ENCODE results near the gene AGRN. TPM values are rescaled to one million over a fixed set of nuclear protein-coding genes. Genes with fewer than 3 reads are reported as not detected.
A peak's percentile ranks its signal among the peaks of the same experiment; 100 is the strongest.

AGRN gene
- polyA plus RNA-seq, 10 donors = 28.4 to 83.9 (median 44.4) TPM

DNA sequence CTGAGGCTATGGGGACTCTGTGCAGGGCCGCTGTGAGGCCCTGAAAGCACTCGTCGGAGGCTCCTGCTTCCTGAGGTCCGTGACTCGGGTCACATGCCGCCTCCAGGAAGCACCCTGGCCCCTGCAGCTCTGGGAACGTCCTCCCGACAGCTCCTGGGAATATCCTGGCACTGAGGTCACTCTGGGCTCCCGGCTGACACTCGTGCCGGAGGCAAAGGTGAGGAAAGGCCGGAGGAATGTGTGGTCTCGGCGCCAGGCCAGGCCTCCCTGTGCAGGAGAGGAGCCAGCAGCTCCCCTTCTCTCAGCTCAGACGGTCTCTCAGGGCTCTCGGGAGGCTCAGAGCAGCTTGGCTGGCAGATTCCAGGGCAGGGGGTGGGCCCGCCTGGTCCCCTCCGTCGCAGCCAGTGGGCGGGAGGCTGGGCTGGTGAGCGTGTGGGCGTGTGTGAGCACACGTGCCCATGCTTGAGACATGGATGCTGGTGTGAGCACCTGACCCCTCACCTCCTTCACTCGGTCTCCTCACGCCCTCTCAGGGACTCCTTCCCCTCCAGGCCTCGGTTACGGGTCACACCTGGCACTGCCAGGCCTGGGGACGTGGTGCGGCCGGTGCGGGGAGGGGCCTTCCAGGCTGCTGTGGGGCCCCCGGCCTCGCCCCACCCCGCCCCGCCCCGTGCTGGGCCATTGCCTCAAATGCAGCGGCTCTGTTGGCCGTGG, 59.6 kb downstream of the AGRN start:
- DNase-seq = peak; percentile 34 to 78 (median 68)

DNA sequence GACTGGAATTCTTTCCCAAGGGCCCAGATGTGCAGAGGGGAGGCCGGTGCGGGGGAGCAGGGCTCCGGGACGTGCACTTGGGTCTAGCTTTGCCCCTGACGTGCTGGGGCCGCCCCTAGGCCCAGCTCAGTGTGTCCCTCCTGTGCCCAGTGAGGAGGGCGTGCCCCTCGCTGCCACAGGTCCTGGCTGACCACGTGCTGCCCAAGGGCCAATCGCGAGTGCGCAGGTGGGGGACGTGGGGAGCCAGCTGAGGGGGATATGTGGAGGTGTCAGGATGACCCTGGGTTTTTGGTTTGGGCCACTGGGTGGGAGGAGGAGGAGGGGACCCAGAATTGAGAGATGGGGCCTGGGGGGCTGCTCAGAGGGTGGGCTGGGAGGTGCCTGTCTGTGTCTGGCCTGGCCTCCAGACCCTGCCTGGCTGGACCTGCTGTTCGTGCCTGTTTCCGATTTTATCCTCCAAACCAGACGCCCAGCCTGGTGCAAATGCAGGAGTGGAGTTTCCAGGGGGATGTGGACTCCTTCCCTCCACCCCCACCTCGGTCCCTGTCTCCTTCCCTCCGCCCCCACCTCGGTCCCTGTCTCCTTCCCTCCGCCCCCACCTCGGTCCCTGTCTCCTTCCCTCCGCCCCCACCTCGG, 60.3 kb downstream of the AGRN start:
- peak; percentile 54 to 88 (median 65) for DNase-seq

DNA sequence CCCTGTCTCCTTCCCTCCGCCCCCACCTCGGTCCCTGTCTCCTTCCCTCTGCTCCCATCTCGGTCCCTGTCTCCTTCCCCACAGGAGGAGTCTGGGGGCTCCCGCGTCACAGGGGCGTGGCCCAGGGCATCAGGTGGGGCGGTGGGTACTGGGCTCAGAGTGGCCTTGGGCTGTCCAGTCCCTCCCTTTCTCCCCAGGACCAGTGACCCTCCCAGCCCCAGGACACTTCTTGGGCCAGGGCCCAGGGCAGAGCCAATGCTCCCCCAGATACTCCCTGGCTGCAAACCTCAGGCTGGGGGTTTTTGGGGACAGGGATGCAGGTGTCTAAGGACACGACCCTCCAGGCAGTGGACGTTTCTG, 61.0 kb downstream of the AGRN start:
- DNase-seq = peak in 1 of 3 donors; percentile 7

DNA sequence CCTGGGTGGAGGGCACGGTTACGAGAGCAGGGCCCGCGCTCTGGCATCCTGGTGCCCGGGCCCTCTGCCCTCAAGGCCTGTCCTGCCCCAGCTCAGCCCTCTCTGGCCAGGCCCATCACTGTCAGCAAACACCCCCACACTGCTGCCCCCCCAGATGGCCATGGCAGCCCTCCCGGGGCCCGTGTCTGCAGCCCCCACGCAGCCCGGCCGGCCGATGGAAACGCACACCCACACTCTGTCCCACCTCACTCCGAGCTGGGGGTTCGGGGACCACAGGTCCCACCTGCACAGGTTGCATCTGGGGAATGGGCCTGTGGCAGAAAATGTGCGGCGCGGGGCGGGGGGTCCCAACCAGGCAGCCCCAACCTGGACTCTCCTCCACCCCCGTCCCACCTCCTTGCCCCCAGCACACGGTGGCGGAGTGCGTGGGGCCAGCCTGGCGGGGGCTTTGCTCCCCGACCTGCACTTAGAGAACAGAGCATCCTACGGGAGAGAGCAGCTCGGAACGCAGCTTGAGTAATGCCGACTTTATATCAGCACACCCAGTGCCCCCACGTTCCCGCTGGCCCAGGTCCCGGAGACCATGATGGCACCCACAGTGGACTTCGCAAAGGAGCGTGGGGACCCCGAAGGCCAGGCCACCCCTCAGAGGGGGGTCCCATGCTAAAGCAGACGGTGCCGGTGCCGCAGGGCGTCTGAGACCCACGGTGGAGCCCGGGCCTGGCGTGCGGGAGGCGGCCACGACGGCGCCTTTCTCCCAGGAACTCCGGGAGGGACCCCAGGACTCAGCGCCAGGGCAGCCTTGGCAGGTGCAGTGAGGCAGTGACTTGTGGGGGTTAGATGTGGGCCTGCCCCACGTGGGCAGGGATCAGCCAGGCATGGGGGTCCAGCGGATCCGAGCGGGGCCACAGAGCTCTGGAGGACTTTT, 61.7 kb downstream of the AGRN start:
- peak in 1 of 3 donors; percentile 7 for DNase-seq

DNA sequence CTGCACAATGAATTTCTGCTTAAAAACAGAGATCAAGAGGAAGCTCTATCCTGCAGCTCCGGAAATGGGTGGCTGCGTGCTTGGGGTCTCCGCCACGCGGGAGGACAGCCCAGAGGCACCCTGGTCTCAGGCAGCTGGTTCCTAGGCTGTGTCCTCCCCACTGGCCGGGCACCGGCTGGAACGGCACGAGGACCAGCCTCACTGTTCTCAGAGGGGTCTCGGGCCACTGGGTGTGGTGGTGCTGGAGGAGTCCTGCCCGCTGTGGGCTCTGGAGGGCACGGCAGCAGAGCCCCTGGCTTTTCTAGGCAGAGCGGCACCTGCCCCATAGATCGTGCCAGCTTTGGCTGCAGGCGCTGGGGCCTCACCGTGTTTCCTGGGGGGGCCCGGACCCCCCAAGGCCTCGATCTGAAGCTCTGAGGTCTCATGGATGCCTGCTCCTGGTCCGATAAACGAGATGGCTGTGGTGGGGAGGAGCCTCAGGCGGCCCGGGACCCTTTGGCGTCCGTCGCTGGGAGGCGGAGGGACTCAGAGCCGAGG, 62.4 kb downstream of the AGRN start:
- DNase-seq = no peak

DNA sequence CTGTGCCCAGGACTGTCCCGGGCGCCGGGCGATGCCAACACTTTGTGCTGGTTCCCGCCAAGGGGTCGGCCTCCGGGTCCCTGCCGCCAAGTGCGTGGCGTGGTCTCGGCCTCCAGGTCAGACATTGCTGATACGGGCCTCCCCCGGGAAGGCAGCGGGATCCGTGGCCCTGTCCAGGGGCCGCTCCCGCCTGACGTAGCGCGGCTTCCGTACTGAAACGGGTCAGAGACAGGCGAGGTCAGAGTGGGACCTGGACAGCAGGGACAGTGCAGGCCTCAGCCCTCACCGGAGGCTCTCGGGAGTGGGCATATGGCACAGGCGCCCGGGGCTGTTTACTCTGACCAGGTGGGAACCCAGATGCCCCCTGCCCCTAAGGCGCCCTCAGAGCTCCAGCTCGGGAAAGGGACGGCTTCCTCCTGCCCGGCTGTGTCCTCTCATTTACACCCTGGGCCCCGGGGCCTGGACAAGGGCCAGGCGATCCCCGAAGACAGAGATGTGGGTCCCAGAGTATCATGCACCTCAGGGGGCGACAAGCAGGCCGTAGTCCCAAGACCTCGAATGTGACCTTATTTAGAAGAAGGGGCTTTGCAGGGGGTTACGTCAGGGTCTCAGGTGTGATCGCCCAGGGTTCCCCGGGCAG, 63.0 kb downstream of the AGRN start:
- DNase-seq = no peak

DNA sequence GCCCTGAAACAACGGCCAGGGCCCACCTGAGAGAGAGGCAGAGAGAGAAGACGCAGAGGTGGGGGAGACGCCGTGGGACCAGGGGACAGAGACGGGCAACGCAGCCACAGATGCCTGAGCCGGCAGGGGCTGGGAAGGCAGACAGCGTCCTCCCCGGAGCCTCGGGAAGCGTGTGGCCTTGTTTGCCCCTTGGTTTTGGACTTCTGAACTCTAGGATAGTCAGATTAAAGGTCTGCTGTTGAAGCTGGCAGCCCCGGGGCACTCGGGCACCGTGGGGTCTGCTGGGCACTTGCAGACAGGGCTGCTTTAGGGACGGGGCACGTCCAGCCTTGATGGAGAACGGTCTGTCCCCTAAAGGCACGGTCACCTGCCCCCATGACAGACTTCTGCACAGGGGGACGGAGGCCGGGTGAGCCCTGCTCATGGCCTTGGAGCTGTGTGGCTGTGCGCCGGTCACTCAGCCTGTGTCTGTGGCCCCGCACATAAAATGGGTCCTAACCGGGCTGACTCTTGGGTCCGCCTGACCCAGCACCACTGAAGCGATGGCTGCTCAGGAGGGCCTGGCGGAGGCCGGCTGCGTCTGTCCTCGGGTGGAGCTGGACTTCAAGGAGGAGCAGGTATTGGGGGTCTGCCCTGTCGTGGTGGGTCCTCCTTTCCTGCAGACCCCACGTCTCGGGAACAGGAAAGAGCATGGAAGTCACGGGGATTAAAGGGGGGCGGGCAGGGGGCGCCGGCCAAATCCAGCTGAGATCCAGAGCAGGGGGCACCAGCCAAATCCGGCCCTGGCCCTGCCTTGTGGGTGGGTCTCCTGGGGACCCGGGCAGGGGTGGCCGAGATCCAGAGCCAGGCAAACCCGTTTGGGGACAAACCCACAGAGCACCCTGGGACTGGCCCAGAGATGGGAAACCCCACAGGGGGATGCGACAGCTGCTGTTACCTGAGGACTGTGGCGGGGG, 63.8 kb downstream of the AGRN start:
- DNase-seq = no peak

DNA sequence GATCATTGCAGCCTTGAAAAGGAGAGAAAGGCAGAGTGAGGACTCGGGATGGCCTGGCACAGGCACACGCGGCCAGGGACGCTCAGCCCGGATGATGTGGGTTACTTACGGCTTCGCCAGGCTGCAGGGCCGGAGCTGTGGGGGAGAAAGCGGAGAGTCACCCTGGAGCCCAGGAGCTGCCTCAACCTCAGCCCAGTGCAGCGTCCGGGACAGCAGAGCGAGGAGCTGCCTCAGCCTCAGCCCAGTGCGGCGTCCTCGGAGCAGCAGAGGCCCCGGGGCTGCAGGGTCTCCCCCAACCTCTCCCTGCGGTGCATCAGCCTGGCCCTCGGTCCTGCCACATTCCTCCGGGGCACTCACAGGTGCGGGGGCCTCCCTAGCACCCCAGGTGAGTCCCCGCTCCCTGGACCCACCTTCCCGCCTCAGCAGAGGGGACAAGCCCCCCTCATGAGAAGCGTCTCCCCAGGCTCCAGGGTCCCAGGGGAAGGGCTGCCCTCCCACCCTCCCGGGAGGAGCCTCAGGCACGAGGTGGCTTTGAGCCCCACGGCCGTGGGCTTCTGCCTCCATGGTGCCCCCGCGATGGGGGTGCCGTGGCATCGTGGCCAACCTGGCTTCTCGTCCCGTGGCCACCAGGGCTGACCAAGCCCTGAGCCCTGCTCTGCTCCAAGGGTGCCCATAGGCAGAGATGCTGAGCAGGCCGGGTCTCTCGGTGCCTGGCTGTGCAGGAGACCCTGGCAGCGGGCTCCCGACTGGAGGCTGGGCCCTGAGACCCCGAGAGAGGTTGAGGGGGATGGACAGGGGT, 64.7 kb downstream of the AGRN start:
- no peak for DNase-seq

DNA sequence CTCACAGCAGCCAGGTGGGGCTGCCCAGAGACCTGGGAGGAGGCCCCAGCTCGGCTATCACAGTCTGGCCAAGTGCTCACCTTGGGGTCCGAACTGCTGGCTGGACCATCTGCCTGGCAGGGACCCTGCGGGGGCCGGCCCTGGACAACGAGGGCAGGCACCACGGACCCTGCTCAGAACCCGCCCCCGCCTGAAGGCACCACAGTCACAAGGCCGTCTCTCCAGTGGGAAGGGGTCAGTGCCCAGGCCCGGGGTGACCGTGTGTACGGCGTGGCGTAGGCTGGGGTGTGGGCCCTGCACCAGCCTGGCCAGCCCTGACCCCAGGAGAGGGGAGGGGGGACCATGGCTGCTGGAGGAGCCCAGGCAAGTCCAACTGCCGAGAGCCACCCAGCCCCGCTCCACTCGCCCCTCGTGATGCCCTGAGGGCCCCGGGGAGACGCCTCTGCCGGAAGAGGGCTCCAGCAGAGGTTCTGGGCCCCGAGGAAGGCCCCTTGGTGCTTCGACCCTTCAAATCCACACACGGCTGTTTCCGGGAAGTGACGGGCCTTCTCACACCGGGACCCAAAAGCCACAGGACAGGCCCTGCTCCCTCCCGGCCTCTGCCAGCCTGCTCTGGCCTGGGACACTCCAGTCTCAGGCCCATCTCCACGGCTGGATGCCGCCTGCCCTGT, 65.4 kb downstream of the AGRN start:
- no peak for DNase-seq

DNA sequence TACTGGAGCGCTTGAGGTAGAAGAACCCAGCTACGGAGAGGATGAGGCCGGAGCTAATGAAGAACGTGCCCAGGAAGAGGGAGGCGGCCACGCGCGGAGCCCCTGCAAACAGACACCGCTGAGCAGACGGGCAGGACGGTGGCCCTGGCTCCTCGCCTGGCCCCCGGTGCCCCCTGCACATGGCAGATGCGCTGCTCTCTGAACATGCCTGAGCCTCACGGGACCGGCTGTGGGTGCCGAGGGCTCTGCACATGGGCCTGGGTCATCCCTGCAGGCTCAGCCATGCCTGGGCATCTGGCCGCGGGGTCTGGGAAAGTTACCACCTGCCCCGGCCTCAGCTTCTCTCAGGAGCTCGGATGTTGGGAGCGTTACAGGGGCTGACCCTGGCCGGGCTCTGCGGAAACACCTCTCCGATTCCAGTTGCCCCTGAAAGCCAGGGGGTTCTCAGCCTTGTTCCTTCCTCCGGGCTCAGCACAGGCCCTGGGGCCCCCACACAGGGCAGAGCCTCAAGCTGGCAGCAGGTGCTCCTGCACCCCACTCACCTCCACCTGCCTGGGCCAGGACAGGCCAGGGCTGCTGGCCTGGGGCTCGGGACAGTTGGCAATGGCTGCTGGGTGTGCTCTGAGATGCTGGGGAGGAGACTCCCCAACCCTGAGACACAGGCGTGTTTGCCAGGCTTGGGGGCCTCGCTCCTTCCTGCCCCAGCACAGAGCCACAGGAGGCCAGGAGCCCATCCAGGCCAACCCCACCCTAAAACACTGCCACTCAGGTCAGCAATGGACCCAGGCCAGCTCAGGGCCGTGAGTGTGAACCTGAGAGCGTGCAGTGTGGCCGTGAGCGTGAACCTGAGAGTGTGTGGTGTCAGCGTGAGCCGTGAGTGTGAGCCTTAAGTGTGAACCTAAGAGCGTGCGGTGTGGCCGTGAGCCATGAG, 66.3 kb downstream of the AGRN start:
- no peak for DNase-seq

DNA sequence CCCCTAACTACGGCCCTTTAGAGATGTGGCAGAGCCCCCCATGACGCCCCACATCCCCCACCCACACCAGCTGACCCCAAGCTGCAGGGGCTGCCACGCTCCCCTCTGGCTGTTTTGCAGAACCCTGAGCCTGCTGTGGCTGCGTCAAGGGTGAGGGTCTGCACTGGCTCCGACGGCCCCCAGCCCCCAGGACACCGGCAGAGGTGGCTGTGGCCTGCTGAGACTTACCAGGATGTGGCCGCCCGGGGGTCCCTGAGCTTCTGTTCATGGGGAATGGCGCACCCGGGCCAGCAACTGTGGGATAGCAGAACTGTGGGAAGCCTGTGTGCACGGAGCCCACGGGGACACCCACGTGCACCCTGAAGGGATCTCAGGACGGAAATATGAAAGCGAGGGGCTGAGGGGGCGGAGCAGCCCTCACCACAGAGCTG, 67.0 kb downstream of the AGRN start:
- no peak for DNase-seq

DNA sequence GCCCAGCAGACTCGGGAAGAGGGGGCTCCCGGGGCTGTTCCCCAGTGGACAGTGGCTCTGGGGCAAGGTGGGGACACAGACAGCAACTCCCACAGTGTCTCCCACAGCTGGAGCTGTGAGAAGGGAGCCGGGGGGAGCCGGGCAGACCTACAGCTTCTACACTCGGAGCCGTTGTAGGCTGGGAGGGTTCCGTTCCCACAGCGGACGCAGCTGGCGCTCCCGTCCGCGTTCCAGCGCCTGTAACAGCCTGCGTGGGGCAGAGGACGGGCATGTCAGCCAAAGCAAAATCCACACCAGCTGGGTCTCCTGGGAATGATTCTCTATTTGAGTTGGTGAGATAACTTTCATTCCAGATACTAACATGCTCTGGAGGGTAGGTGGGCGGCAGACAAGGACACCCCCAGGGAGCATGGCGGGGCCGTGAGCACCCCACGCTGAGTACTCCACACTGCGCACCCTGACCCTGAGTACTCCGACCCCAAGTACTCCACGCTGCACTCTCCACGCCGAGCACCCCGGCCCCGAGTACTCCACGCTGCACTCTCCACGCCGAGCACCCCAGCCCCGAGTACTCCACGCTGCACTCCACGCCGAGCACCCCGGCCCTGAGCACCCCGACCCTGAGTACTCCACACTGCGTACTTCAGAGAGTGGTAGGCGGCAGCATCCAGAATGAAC, 67.6 kb downstream of the AGRN start:
- no peak for DNase-seq

DNA sequence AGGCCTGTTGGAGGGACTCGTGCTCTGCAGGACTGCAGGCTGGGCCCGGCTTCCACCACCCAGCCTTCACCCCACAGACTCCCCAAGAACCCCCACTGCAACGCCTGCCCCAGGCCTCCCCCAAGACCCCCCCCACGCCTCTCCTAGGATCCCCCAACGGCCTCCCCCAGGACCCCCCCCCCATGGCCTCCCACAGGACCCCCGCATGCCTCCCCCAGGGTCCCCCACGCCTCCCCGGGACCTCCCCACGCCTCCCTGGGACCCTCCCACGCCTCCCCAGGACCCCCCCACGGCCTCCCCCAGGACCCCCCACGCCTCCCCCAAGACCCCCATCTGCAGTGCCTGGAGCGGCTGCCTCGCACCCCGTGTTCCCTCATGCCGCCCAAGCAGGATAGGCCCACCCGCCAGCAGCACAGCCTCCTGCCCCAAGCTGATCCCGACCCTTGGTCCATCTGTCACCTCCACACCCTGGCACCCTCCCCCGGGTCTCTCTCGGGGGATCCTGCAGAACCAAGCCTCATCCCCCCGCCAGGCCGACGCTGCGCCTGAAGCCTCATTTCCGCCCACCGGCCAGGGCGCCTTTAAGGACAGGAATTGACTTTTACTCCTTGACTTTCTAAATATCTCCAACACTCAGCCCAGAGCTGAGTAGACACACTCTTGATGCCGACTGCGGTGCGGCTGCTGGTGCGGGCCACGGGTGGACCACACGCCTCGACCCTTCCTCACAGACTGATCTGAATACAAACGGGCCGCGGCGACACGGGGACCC, 68.3 kb downstream of the AGRN start:
- DNase-seq = no peak

DNA sequence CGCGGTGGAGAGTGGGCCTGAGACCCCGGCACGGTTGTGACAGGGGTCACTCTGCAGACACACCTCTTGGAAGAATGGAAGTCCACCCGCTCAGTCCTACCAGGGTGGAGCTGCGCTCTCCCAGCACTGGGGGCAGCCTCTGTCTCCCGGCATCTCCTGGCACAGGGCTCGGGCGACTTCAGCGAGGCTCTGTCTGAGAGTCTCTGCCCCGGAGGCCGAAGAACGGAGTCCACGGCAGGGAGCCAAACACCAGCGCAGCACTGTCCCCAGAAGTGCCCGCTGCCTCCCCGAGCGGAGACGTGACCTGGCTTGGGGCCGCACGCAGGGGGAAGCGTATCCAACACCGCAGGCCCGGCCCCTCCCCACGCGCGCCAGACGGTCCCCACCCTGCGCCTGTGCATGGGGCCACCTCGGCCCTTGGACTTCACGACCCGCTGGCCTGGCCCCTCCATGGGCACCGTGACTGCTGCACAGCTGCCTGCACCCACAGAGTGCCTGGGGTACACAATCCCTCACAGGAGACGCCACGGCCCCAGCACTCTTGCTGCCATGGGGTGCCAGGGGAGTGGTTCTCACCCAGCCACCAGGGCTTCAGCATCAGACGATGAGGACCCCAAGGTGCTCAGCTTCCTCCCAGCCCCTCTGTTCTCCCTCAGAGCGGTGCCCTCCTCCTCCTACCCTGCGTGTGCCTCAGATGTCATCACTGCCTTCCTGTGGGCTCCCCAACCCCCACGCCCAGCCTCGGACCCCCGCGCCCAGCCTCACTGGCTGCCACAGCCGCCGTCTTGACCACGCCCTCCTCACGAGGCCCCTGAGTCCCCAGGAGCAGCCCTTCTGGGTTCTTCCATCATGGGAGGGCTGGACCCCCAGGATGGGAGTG, 69.1 kb downstream of the AGRN start:
- no peak for DNase-seq

DNA sequence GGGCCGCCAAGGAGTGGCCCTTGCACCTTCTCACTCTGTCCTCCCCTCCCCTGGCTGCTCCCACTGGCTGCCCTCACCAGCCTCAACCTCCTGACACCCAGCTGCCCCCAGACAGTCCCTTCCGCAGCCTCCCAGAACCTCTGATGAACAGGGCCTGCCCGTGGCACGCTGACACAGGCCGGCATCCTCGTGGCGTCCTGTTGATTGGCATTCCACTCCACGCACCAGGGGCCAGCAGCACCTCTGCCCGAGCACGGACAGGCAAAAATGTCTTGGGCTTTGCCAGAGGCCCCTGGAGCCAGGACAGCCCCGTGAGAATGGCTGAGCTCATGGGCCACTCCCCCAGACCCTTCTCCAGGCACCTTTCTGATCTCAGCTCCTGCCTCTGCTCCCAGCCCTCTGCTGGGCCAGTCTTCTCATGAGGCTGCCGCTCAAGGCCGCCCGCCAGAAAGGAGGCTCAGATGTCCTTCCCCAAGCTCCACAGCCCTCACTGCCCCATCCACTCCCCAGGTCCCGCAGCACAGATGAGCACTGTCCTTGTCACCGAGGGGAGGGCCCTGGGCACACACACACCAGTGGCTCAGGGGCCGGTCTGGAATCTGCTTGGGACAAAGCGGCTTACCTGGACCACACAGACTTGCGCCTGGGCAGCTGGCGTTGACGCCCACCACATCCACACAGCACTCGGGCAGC, 70.0 kb downstream of the AGRN start:
- DNase-seq = no peak

Measured in muscle of back (tissue), 11 donors.